ENCODE results near the gene CCNK.

DNA sequence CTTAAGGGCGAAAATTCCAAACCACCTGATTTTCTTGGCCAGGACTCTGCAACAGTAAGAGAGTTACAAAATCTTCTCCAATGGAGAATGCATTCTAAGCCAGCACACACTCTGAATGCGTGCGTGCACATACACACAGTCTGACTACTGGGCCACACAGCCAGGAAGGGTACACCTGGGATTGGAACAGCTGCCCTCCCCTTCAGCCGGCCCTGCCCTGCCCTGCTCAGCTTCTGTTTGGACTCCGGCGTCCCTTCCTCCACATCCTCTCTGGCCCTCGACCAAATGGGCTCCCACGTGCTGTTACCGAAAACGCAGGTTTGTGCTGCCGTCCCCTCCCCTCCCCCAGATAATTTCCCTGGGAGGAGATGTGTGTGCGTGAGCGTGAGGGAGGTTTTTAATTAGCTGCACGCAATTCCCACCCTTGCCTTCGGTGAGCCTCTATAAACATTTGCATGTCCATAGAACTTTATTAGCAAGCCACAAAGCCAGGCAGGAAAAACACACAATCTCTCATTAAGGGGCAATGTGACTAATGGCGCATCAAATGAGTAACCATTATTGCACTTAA, 43.0 kb downstream of the CCNK start:
- no peak for TF ChIP-seq CTCF (IDR thresholded peaks at IDR 0.05; ENCODE audit: borderline replicate concordance, extremely low read depth, low read length, poor library complexity, severe bottlenecking)
- no peak for TF ChIP-seq EZH2 (IDR thresholded peaks at IDR 0.05; ENCODE audit: borderline replicate concordance, low read depth, low read length, severe bottlenecking)
